NCI-H446 (cell line): ENCODE data around the gene MAPK7.

Experiments
- DNase-seq, 2 experiments: peaks; one replicate each; lab custom pipeline; 2025; lab: John Stamatoyannopoulos, UW

Gene MAPK7

GRCh38 chr17:19401321-19402010 is 23.2 kb downstream of the MAPK7 start:
- no peak for DNase-seq

- DNase-seq = peak in 1 of 2 experiments; percentile 35
Measured at GRCh38 chr17:19402171-19402570, 23.9 kb downstream of the MAPK7 start.

GRCh38 chr17:19403021-19403420 is 24.7 kb downstream of the MAPK7 start:
- DNase-seq = no peak

- no peak for DNase-seq
Measured at GRCh38 chr17:19404264-19404663, 26.0 kb downstream of the MAPK7 start.

GRCh38 chr17:19405114-19405513 is 26.8 kb downstream of the MAPK7 start:
- no peak for DNase-seq

- DNase-seq = no peak
Measured at GRCh38 chr17:19407601-19408345, 29.5 kb downstream of the MAPK7 start.

- DNase-seq = no peak
Measured at GRCh38 chr17:19408346-19408710, 30.0 kb downstream of the MAPK7 start.

- no peak for DNase-seq
Measured at GRCh38 chr17:19409066-19409465, 30.8 kb downstream of the MAPK7 start.

- peak in 1 of 2 experiments; percentile 11 for DNase-seq
Measured at GRCh38 chr17:19409509-19409908, 31.2 kb downstream of the MAPK7 start.

- no peak for DNase-seq
Measured at GRCh38 chr17:19410091-19410490, 31.8 kb downstream of the MAPK7 start.

GRCh38 chr17:19410875-19411620 is 32.8 kb downstream of the MAPK7 start, which contains the start of gene RNF112:
Gene RNF112 (plus strand): TSS chr17:19411232. CDS start chr17:19411409, 177 bp downstream.
- DNase-seq = peak in 1 of 2 experiments; percentile 54

GRCh38 chr17:19411631-19412030 is 33.3 kb downstream of the MAPK7 start:
- DNase-seq = peak in 1 of 2 experiments; percentile 56

- no peak for DNase-seq
Measured at GRCh38 chr17:19412510-19412909, 34.2 kb downstream of the MAPK7 start.

- no peak for DNase-seq
Measured at GRCh38 chr17:19412984-19413383, 34.7 kb downstream of the MAPK7 start.

- DNase-seq = no peak
Measured at GRCh38 chr17:19413761-19414160, 35.5 kb downstream of the MAPK7 start.

- no peak for DNase-seq
Measured at GRCh38 chr17:19414396-19415280, 36.3 kb downstream of the MAPK7 start.

- DNase-seq = no peak
Measured at GRCh38 chr17:19415311-19415710, 37.0 kb downstream of the MAPK7 start.

GRCh38 chr17:19415806-19416775 is 37.8 kb downstream of the MAPK7 start:
- DNase-seq = no peak

GRCh38 chr17:19417611-19418010 is 39.3 kb downstream of the MAPK7 start:
- DNase-seq = no peak

GRCh38 chr17:19418251-19418992 is 40.1 kb downstream of the MAPK7 start:
- DNase-seq = peak in 1 of 2 experiments; percentile 19
